Spinal cord (tissue), 10 donors: ENCODE measurements around the gene TNFRSF8. TPM values are rescaled to one million over a fixed set of nuclear protein-coding genes. Genes with fewer than 3 reads are reported as not detected.

Experiments used
- DNase-seq, 6 donors: peaks; one replicate each; pipeline versions ENCODE4 v3.0.0 to v3.0.0-alpha.2; 2013 to 2015; ENCODE audit warnings: low spot score in 6 of 6, low read depth in 4 of 6
- H3K27ac ChIP-seq: one replicate; pipeline ENCODE4 v1.5.1; 2013; ENCODE audit warnings: low read depth, low read length, control low read depth
- H3K27me3 ChIP-seq: one replicate; pipeline ENCODE4 v1.6.1; 2013; ENCODE audit warnings: low read length; ENCODE audit not compliant: control insufficient read depth, insufficient read depth
- H3K36me3 ChIP-seq: one replicate; pipeline ENCODE4 v1.6.1; 2013; ENCODE audit warnings: low read length; ENCODE audit not compliant: control insufficient read depth, insufficient read depth
- H3K4me1 ChIP-seq: one replicate; pipeline ENCODE4 v1.6.1; 2013; ENCODE audit warnings: low read length; ENCODE audit not compliant: control insufficient read depth, insufficient read depth
- H3K4me3 ChIP-seq: one replicate; pipeline ENCODE4 v1.5.1; 2013; ENCODE audit warnings: low read depth, low read length, control low read depth
- H3K9me3 ChIP-seq: one replicate; pipeline ENCODE4 v1.6.1; 2013; ENCODE audit warnings: low read length; ENCODE audit not compliant: control insufficient read depth, insufficient read depth
- WGBS: methylation state at CpG from one replicate; pipeline ENCODE4 v1.1.5; 2013; ENCODE audit warnings: missing lambda C conversion rate; ENCODE audit not compliant: insufficient coverage; 5-methylcytosine and 5-hydroxymethylcytosine counted together
- polyA plus RNA-seq, 2 donors: library from polyadenylated mRNA; unstranded; fragments of 120-200 nt; gene quantifications; one replicate each; pipeline ENCODE4 v1.2.1, GENCODE V29; 2013; ENCODE audit not compliant: insufficient read length in 2 of 2
- total RNA-seq, 2 donors: library from RNA; depleted of rRNA in 1 of 2; stranded (reverse); fragments of 120-200 nt in 1 of 2; fragments of >200 nt in 1 of 2; gene quantifications; one replicate each; pipeline versions ENCODE4 v1.2.3 to v1.2.4, GENCODE V29; 2013 to 2014
- donor health status: healthy.

TNFRSF8 gene
- total and polyA plus RNA-seq, 4 donors, result 0.11 to 0.20 (median 0.12) TPM; not detected in 1

DNA sequence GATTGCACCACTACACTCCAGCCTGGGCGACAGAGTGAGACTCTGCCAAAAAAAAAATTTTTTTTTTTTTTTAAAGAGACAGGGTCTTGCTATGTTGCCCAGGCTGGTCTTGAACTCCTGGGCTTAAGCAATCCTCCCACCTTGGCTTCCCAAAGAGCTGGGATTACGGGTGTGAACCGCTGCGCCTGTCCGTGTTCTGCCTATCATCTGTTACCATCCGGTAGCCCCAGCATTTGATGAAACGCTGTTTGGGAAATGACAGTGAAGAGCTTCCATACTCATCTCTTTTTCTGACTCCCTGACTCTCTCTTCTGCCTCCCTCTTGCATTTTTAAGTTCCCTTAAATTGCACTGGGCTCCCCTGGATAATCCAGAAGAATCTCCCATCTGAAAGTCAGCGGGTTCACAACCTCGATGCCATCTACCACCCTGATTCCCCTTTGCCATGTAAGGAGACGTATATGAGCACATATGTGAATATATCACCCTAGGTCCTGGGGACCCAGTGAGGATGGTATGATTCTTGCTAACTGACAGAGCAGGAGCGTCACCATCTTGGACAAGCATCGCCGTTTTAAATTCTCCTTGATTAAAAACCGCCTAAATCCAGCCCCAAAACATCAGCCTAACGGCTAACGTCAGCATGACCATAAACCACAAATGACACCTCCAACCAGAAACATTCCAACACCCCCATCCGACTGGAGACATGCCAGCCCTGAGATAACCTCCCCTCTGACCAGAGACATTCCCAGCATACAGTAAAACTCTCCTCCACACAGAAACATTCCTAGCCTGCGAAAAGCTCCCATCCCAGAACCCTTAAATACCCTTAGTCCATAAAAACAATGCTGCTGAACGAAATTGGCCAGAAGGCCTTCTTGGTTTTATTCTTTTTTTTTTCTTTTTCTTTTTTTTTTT, 12.4 kb downstream of the TNFRSF8 start:
- H3K4me1 ChIP-seq, result peaks cover 8% of the 10 kb centered on the region
- DNase-seq, result no peak
- 81% methylated on average over 16 of the region's 19 CpGs for WGBS
- H3K36me3 ChIP-seq, result no peaks in the 10 kb centered on the region
- H3K27ac ChIP-seq, result no peak overlapping the region
- H3K9me3 ChIP-seq, result peaks cover 2% of the 10 kb centered on the region
- H3K27me3 ChIP-seq, result peaks cover 7% of the 10 kb centered on the region
- H3K4me3 ChIP-seq, result no peak overlapping the region

DNA sequence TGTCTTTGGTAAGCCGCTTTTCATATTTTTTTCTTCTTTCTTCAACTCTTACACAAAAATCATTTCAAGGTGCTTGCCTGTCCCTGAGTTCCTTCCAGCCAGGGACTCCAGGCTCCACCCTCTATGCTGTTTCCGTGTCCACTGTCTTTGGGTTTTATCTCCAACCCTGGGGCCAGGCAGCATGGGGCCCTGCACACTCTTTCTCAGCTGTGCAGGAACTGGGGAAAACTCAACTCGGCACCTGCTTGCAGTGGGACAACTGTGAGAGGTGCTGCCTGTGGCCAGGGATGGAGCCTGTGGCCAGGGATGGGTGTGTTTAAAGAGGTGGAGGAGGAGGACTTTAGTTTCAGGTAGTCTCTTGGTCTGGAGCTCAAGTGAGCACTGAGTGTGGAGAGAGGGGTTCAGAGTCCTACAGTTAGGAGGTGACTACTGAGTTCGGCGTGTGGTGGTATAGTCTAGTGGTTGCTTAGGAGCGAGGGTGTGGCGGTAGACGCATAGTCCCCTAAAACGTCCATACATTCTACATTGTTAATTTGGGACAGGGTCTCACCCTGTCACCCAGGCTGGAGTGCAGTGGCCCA, 13.4 kb downstream of the TNFRSF8 start:
- Histone ChIP-seq H3K9me3 (peaks cover 2% of the 10 kb centered on the region), H3K4me1 (peaks cover 8% of the 10 kb centered on the region), H3K4me3 (no peak overlapping the region), H3K36me3 (no peaks in the 10 kb centered on the region), H3K27ac (no peak overlapping the region), H3K27me3 (peaks cover 7% of the 10 kb centered on the region)
- WGBS, result 89% methylated on average over 7 of the region's 9 CpGs
- DNase-seq, result no peak

DNA sequence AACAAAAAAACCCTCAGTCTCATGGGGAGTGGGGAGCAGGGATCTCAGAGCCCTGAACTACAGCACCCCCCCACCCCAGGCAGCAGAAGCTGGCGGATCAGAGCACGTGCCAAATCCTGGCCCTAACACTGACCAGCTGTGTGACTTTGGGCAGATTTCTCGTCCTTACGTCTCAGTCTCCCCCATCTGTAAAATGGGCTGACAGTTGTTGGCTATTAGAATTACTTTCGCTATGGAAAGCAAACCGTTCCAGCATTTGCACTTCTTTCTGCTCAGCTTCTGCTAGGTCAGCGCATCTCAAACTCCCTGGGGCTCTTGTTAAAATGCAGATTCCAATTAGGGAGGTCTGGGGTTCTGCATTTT, 15.5 kb downstream of the TNFRSF8 start:
- Histone ChIP-seq H3K36me3 (no peaks in the 10 kb centered on the region), H3K4me3 (no peak overlapping the region), H3K27ac (no peak overlapping the region), H3K27me3 (peaks cover 7% of the 10 kb centered on the region), H3K9me3 (peaks cover 4% of the 10 kb centered on the region), H3K4me1 (peaks cover 8% of the 10 kb centered on the region)
- 44% methylated on average over 1 of the region's 7 CpGs for WGBS
- no peak for DNase-seq

DNA sequence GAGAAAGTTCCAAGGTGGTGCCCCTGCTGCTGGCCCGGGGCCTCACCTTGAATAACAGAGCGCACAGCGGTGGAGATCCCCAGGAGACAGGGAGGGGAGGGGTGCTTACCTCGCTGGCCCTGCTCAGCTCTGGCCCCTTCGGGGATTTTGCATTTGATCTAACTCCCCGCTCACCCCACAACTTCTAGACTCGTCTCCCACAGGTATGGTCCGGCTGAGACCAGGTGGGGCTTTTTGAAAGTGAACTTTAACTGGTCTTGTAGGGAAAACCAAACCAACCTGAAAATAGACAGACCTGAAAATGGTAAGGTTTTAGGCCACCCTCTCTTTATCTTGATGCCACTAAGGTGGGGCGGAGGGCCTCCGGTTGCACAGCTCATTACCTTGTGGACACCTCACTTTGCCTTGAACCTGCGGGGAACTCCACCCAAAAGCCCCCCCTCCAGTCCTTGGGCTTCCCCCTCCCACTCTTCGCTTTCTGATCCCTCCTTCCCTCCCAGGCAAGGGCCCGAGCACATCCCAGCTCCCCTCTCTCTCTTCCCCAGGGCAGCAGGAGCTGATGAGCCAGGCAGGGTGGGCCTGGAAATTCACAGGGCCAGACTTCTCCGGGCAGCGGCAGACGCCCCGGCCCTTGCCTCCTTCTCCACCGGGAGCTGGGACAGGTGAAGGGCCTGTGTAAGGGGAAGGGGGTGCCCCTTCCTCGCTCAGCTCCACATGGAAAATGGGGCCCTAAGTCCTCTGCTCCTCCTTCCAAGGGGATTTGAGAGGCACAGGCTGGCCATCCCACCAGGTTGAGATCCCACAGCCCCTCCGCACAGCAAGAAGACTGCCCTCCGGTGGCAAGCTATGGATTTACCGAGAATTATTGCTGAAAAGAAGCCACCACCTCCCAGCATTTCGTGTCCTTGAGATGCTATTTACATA, 16.1 kb downstream of the TNFRSF8 start:
- H3K9me3 ChIP-seq, result peaks cover 4% of the 10 kb centered on the region
- H3K27ac ChIP-seq, result no peak overlapping the region
- peaks cover 8% of the 10 kb centered on the region for H3K4me1 ChIP-seq
- no peaks in the 10 kb centered on the region for H3K36me3 ChIP-seq
- DNase-seq, result peak in 4 of 6 donors; percentile 6 to 53 (median 30)
- H3K4me3 ChIP-seq, result no peak overlapping the region
- WGBS, result 40% methylated on average over 9 of the region's 23 CpGs
- H3K27me3 ChIP-seq, result peaks cover 7% of the 10 kb centered on the region

DNA sequence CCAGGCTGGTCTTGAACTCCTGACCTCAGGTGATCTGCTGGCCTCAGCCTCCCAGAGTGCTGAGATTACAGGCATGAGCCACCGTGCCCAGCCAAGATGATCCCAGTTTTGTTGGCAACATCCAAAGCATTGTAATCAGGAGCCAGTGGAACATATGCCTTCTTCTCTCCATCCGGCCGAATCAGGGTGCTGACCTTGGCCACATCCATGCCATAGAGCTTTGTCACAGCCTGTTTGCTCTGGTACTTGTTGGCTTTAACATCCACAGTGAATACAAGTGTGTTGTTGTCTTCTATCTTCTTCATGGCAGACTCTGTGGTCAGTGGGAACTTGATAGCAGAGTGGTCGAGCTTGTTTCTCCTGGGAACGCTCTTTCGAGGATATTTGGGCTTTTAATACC, 17.1 kb downstream of the TNFRSF8 start:
- H3K36me3 ChIP-seq, result no peaks in the 10 kb centered on the region
- DNase-seq, result no peak
- H3K4me1 ChIP-seq, result peaks cover 8% of the 10 kb centered on the region

DNA sequence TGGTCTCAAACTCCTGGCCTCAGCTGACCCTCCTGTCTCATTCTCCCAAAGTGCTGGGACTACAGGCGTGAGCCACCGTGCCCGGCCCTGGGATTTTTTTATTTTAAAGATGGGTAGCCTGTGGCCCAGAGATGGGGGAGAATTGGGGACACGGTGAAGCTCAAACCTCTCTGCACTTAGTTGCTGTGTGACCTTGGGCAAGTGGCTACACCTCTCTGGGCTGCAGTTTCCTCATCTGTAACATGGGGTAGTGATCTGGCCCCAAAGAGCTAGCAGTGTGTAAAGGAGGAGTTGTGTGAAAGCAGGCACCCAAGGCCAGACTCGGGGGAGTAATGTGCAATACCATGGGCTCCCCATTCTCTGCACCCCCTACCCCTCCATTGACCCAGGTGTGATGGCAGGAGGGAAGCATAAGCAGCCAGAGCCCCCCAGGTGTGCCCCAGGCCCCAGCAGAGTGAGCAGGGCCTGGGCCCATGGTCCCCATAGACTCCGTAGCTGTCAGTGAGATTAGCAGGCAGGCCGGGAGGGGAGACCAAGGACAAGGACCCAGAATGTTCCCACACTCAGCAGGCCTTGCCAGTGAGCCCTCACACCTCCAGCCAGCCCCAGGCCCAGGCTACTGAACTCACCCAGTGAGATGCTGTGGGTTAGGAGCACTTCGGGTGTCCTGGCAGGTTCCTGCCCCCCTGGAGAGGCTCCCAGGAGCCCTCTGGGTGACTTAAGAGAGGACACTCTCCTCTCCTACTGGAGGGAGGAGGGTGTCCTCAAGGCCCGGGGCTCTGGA, 17.9 kb downstream of the TNFRSF8 start:
- DNase-seq, result no peak
- Histone ChIP-seq H3K9me3 (peaks cover 4% of the 10 kb centered on the region), H3K4me3 (no peak overlapping the region), H3K4me1 (peaks cover 8% of the 10 kb centered on the region), H3K36me3 (no peaks in the 10 kb centered on the region), H3K27me3 (peaks cover 7% of the 10 kb centered on the region), H3K27ac (no peak overlapping the region)
- 90% methylated on average over 5 of the region's 9 CpGs for WGBS

More for the DNA sequence above, 17.1 kb downstream of the TNFRSF8 start:
- Histone ChIP-seq H3K27ac (no peak overlapping the region), H3K27me3 (peaks cover 7% of the 10 kb centered on the region), H3K4me3 (no peak overlapping the region), H3K9me3 (peaks cover 4% of the 10 kb centered on the region)
- WGBS, result 85% methylated on average over 2 of the region's 6 CpGs

DNA sequence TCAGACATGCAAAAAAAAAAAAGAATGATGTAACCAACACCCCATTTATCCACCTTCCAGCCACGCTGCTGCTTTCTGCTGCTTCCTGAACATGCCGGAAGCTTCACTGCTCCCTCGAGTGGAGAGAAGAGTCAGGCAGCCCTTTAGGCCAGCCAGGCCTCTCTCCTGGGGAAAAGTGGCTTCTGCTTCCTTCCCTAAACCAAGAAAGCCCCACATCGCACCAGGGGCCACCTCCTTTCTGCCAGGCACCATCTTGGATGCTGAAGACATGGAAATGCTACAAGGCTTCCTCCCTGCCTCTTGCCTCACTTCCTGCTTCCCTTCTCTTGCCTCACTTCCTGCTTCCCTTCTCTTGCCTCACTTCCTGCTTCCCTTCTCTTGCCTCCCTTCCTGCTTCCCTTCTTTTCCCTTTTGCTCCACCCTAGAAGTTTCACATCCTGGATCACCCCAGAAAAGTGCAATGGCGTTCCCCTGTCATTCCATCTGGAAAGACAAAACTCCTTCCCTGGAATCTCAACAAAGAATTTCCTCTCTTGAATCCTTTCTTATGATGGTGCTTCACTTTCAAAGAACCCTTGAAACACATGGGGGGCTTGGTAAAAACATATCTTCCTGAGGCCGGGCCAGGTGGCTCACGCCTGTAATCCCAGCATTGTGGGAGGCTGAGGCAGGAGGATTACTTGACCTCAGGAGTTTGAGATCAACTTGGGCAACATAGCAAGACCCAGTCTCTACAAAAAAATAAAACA, 18.7 kb downstream of the TNFRSF8 start:
- no peaks in the 10 kb centered on the region for H3K36me3 ChIP-seq
- peaks cover 4% of the 10 kb centered on the region for H3K9me3 ChIP-seq
- peaks cover 7% of the 10 kb centered on the region for H3K27me3 ChIP-seq
- DNase-seq, result no peak
- H3K4me1 ChIP-seq, result peaks cover 8% of the 10 kb centered on the region
- no peak overlapping the region for H3K27ac ChIP-seq
- WGBS, result 94% methylated on average over 5 of the region's 7 CpGs
- no peak overlapping the region for H3K4me3 ChIP-seq

DNA sequence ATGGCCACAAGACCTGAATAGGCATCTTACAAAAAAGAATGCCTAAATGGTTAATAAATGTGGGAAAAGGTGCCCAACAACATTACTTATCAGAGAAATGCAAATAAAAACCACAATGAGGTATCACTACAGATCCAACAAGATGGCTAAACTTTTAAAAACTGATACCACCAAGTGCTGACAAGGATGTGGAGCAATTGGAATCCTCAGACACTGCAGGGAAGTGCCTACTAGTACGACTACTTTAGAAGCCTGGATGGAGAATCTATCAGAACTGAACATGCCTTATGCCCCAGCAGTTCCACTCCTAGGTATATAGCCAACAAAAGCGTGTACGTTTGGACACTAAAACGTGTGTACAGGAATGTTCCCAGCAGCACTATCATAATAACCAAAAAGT, 19.9 kb downstream of the TNFRSF8 start:
- Histone ChIP-seq H3K27me3 (peaks cover 7% of the 10 kb centered on the region), H3K4me1 (peaks cover 8% of the 10 kb centered on the region), H3K9me3 (peaks cover 1% of the 10 kb centered on the region), H3K36me3 (no peaks in the 10 kb centered on the region), H3K27ac (no peak overlapping the region), H3K4me3 (no peak overlapping the region)
- WGBS, result 85% methylated on average over 4 of the region's 4 CpGs
- no peak for DNase-seq
